H1 (cell line): ENCODE results near the gene HNRNPU. TPM values are rescaled to one million over a fixed set of nuclear protein-coding genes. Genes with fewer than 3 reads are reported as not detected.
A peak's percentile ranks its signal among the peaks of the same experiment; 100 is the strongest.

ENCODE experiments used
- CTCF ChIA-PET: fragments of 300-600 bp; sonication (Branson Sonifier 250); formaldehyde crosslinking; loops from one replicate; lab custom pipeline; 2021; ENCODE audit not compliant: partially characterized antibody; lab: Charles Lee
- POLR2A ChIA-PET: fragments of 300-600 bp; sonication (Branson Sonifier 250); formaldehyde crosslinking; loops from one replicate; lab custom pipeline; 2021; ENCODE audit warnings: inconsistent platforms; ENCODE audit not compliant: partially characterized antibody; lab: Charles Lee
- DNase-seq, 2 experiments: peaks; one replicate each; pipeline versions ENCODE4 v3.0.0 to v3.0.0-alpha.2; 2010 to 2022; ENCODE audit warnings: low spot score in 2 of 2, low read depth in 1 of 2, mixed read lengths in 1 of 2
- FAIRE-seq: peaks from 2 replicates; lab custom pipeline; 2011; peaks lifted over from hg19 to GRCh38; lab: Jason Lieb, UNC
- H2AFZ ChIP-seq: 2 replicates; pipeline ENCODE4 v1.8.1; 2012; ENCODE audit warnings: low read length, inconsistent platforms
- H2AK5ac ChIP-seq: 2 replicates; pipeline ENCODE4 v1.6.1; 2013; ENCODE audit warnings: low read depth, low read length
- H2BK120ac ChIP-seq: replicated peaks from 2 replicates; pipeline ENCODE3; 2013; ENCODE audit warnings: low read depth, low read length, inconsistent platforms
- H2BK12ac ChIP-seq: 2 replicates; pipeline ENCODE4 v1.6.1; 2013; ENCODE audit warnings: low read depth, low read length
- H2BK15ac ChIP-seq: 2 replicates; pipeline ENCODE4 v1.6.1; 2013; ENCODE audit warnings: low read length
- H2BK20ac ChIP-seq: 2 replicates; pipeline ENCODE4 v1.6.1; 2013; ENCODE audit warnings: low read length
- H2BK5ac ChIP-seq: 2 replicates; pipeline ENCODE4 v1.6.1; 2013; ENCODE audit warnings: low read depth, low read length
- H3K14ac ChIP-seq: 2 replicates; pipeline ENCODE4 v1.6.1; 2013; ENCODE audit warnings: inconsistent platforms; ENCODE audit not compliant: insufficient read length
- H3K18ac ChIP-seq: 2 replicates; pipeline ENCODE4 v1.6.1; 2013; ENCODE audit warnings: low read length; ENCODE audit errors: extremely low read depth
- H3K23ac ChIP-seq: 2 replicates; pipeline ENCODE4 v1.6.1; 2013; ENCODE audit warnings: inconsistent platforms; ENCODE audit not compliant: insufficient read length
- H3K23me2 ChIP-seq: 2 replicates; pipeline ENCODE4 v1.6.1; 2013; ENCODE audit warnings: low read depth, low read length
- H3K27ac ChIP-seq: 2 replicates; pipeline ENCODE4 v1.6.1; 2011; ENCODE audit warnings: low read depth, low read length, inconsistent platforms
- H3K27me3 ChIP-seq, 4 experiments: replicated peaks in 1 of 4; 1 replicate in 1 of 4; 2 replicates in 3 of 4; pipeline versions ENCODE4 v1.6.1 to v1.8.1; 2011 to 2013; ENCODE audit warnings: low read length in 3 of 4, mild to moderate bottlenecking in 3 of 4, inconsistent platforms in 2 of 4, mixed read lengths in 2 of 4, moderate library complexity in 1 of 4; ENCODE audit not compliant: control insufficient read depth in 3 of 4, insufficient read depth in 3 of 4; ENCODE audit errors: extremely low read depth in 1 of 4
- H3K36me3 ChIP-seq, 4 experiments: 2 replicates each; pipeline versions ENCODE4 v1.6.1 to v1.8.1; 2011 to 2013; ENCODE audit warnings: mild to moderate bottlenecking in 4 of 4, low read length in 3 of 4, moderate library complexity in 2 of 4, control low read depth in 1 of 4, inconsistent platforms in 1 of 4; ENCODE audit not compliant: insufficient read depth in 4 of 4, control insufficient read depth in 2 of 4
- H3K4ac ChIP-seq: replicated peaks from 2 replicates; pipeline ENCODE3; 2013; ENCODE audit warnings: low read length, low read depth, mixed read lengths, inconsistent platforms; ENCODE audit not compliant: insufficient read length
- H3K4me1 ChIP-seq, 4 experiments: replicated peaks in 1 of 4; 1 replicate in 1 of 4; 2 replicates in 3 of 4; pipeline versions ENCODE4 v1.6.1 to v1.8.1; 2011 to 2013; ENCODE audit warnings: low read length in 3 of 4, inconsistent platforms in 2 of 4, mixed read lengths in 1 of 4; ENCODE audit not compliant: insufficient read depth in 4 of 4, control insufficient read depth in 3 of 4
- H3K4me2 ChIP-seq, 2 experiments: 2 replicates each; pipeline versions ENCODE4 v1.6.1 to v1.8.1; 2011 to 2013; ENCODE audit warnings: low read depth in 2 of 2, low read length in 2 of 2, control low read depth in 1 of 2, inconsistent platforms in 1 of 2, mild to moderate bottlenecking in 1 of 2; ENCODE audit not compliant: insufficient read depth in 1 of 2
- H3K4me3 ChIP-seq, 4 experiments: fragments of 200-600, 300-600 bp in 1 of 4; sonication (generic), shearing (Covaris generic), sonication (Bioruptor Twin) in 1 of 4; 2 replicates each; pipeline versions ENCODE4 v1.5.1 to v1.8.1; 2011 to 2016; ENCODE audit warnings: low read length in 4 of 4, low read depth in 3 of 4, control low read depth in 2 of 4, inconsistent platforms in 2 of 4, mild to moderate bottlenecking in 2 of 4, mixed read lengths in 1 of 4, moderate library complexity in 1 of 4; ENCODE audit not compliant: insufficient read depth in 2 of 4; ENCODE audit errors: extremely low read depth in 1 of 4
- H3K56ac ChIP-seq: replicated peaks from 2 replicates; pipeline ENCODE3; 2013; ENCODE audit warnings: low read depth, mild to moderate bottlenecking, mixed read lengths, low read length, inconsistent platforms; ENCODE audit not compliant: insufficient read length
- H3K79me1 ChIP-seq: 2 replicates; pipeline ENCODE4 v1.6.1; 2013; ENCODE audit warnings: low read depth, low read length, control low read depth
- H3K79me2 ChIP-seq, 2 experiments: 2 replicates each; pipeline versions ENCODE4 v1.6.1 to v1.8.1; 2012 to 2013; ENCODE audit warnings: low read length in 2 of 2, mild to moderate bottlenecking in 2 of 2, inconsistent platforms in 1 of 2; ENCODE audit not compliant: insufficient read depth in 2 of 2, control insufficient read depth in 1 of 2
- H3K9ac ChIP-seq, 4 experiments: replicated peaks in 1 of 4; 1 replicate in 1 of 4; 2 replicates in 3 of 4; pipeline versions ENCODE4 v1.6.1 to v1.8.1; 2011 to 2013; ENCODE audit warnings: low read depth in 3 of 4, low read length in 3 of 4, control low read depth in 2 of 4, mild to moderate bottlenecking in 2 of 4, moderate library complexity in 2 of 4, inconsistent platforms in 1 of 4; ENCODE audit errors: extremely low read depth in 1 of 4
- H3K9me3 ChIP-seq, 2 experiments: 2 replicates each; pipeline versions ENCODE4 v1.6.1 to v1.8.1; 2012 to 2013; ENCODE audit warnings: mild to moderate bottlenecking in 2 of 2, moderate library complexity in 2 of 2, control low read depth in 1 of 2, inconsistent platforms in 1 of 2, low read depth in 1 of 2, low read length in 1 of 2, mixed read lengths in 1 of 2; ENCODE audit not compliant: insufficient read depth in 2 of 2
- H4K20me1 ChIP-seq, 2 experiments: replicated peaks in 1 of 2; 2 replicates each; pipeline versions ENCODE3 to v1.8.1; 2011 to 2013; ENCODE audit warnings: inconsistent platforms in 2 of 2, low read length in 2 of 2, mild to moderate bottlenecking in 1 of 2; ENCODE audit not compliant: insufficient read depth in 2 of 2, control insufficient read depth in 1 of 2
- H4K5ac ChIP-seq: 2 replicates; pipeline ENCODE4 v1.6.1; 2013; ENCODE audit warnings: low read length, low read depth, mixed read lengths, inconsistent platforms; ENCODE audit not compliant: insufficient read length
- H4K8ac ChIP-seq: 2 replicates; pipeline ENCODE4 v1.8.0; 2013; ENCODE audit warnings: mild to moderate bottlenecking, moderate library complexity, low read length, inconsistent platforms; ENCODE audit not compliant: insufficient read depth; ENCODE audit errors: extremely low read depth
- H4K91ac ChIP-seq: replicated peaks from 2 replicates; pipeline ENCODE3; 2013; ENCODE audit warnings: low read length, mixed read lengths, inconsistent platforms; ENCODE audit not compliant: insufficient read length
- ATF2 ChIP-seq: IDR thresholded peaks from 2 replicates; pipeline ENCODE4 v1.6.1; 2012; ENCODE audit warnings: low read length, inconsistent platforms
- BRCA1 ChIP-seq: IDR thresholded peaks from 2 replicates; pipeline ENCODE4 v1.6.1; 2012; ENCODE audit warnings: low read depth, low read length, improper control_type of control experiment
- POLR2AphosphoS5 ChIP-seq: IDR thresholded peaks from 2 replicates; pipeline ENCODE4 v1.6.1; 2011; ENCODE audit warnings: low read depth, low read length
- SIN3A ChIP-seq, 2 experiments: IDR thresholded peaks in 1 of 2; conservative IDR thresholded peaks in 1 of 2; 2 replicates each; pipeline ENCODE4 v1.6.1; 2011 to 2012; ENCODE audit warnings: low read length in 2 of 2, improper control_type of control experiment in 1 of 2, low read depth in 1 of 2, mild to moderate bottlenecking in 1 of 2
- WGBS, 2 experiments: shearing (Covaris generic) in 1 of 2; methylation state at CpG; one replicate each; pipeline versions ENCODE4 v1.1.6 to v1.1.7; 2013 to 2015; ENCODE audit warnings: low lambda C conversion rate in 2 of 2, mixed read lengths in 2 of 2, inconsistent platforms in 1 of 2, low coverage in 1 of 2, missing lambda C conversion rate in 1 of 2; ENCODE audit not compliant: insufficient replicate concordance in 2 of 2, insufficient coverage in 1 of 2, insufficient read length in 1 of 2; ENCODE audit errors: extremely low coverage in 1 of 2, missing lambda C conversion rate in 1 of 2; 5-methylcytosine and 5-hydroxymethylcytosine counted together
- polyA plus RNA-seq, 7 experiments: library from polyadenylated mRNA; depleted of rRNA in 3 of 7; stranded (reverse) in 5 of 7; unstranded in 2 of 7; fragments of >200 nt in 5 of 7; fragments of 200-250 nt in 2 of 7; gene quantifications; 1 replicate in 5 of 7; 2 replicates in 1 of 7; 4 replicates in 1 of 7; pipeline versions ENCODE4 v1.2.1 to v1.2.3, GENCODE V29; 2011 to 2013; ENCODE audit warnings: missing spikeins in 2 of 7, mixed read lengths in 2 of 7
- total RNA-seq: library from RNA; stranded (reverse); fragmentation: NEBNext Ultra II Directional; extraction: Animal tissue kit (Norgen Biotek cat#: 25700); gene quantifications from 2 replicates; pipeline ENCODE4 v1.2.1, GENCODE V29; 2021

The HNRNPU gene
- total and polyA plus RNA-seq, 2 of the 8 experiments (the other 6 are each of a cell fraction or from before 2014, with no cell fraction given), result 95.6 to 606 TPM

DNA sequence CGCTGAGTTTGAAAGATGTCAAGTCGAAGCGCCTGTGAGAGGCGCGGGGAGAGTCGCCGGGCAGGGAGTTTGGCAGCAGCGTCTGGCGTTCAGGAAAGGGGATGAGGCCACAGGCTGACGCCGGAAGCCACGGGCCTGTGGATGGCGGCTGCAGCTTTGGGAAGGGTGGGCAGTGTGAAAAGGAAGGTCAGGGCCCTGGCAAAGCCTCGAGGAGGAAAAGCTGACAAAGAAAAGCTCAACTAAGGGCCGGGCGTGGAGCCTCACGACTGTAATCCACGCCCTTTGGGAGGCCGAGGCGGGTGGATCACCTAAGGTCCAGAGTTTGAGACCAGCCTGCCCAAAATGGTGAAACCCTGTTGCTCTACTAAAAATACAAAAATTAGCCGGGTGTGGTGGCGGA is 54.1 kb downstream of the HNRNPU start:
- Histone ChIP-seq H2BK15ac (no peak overlapping the region), H2BK120ac (no peak overlapping the region), H3K23me2 (no peaks in the 10 kb centered on the region), H3K27ac (no peak overlapping the region), H3K9me3 (no peaks in the 10 kb centered on the region), H2BK5ac (peak overlapping the region; percentile 44; the same call in 1 of the 2 replicates), H3K36me3 (no peaks in the 10 kb centered on the region), H2BK20ac (no peak overlapping the region), H3K79me2 (no peaks in the 10 kb centered on the region), H3K4ac (no peak overlapping the region), H3K14ac (no peak overlapping the region), H3K4me3 (no peak overlapping the region), H4K20me1 (no peaks in the 10 kb centered on the region), H3K4me1 (peaks cover 1 to 9% (median 3%) of the 10 kb centered on the region in 4 experiments; a peak in 6 of 7 replicates), H3K4me2 (no peak overlapping the region), H3K79me1 (no peaks in the 10 kb centered on the region), H3K23ac (no peak overlapping the region), H3K27me3 (no peaks in the 10 kb centered on the region), H3K18ac (no peak overlapping the region), H2AFZ (0 out of 2 replicates have a peak overlapping the region, but pooled peaks have one; percentile 17), H3K56ac (no peak overlapping the region), H2AK5ac (no peak overlapping the region), H4K8ac (no peak overlapping the region), H4K91ac (peak overlapping the region; percentile 10), H2BK12ac (no peak overlapping the region; the same call in 1 of the 2 replicates), H3K9ac (no peak overlapping the region), H4K5ac (no peak overlapping the region)
- WGBS, 2 experiments, result 98% methylated on average over 22 of the region's 22 CpGs; no CpG with 5 or more reads in 1 of the 2 experiments
- no peak for FAIRE-seq
- POLR2A ChIA-PET, result interaction anchor here (0.9 kb wide), 1 partner anchor 24 kb away, joined by 4 read pairs; no protein-coding TSS in a partner anchor
- TF ChIP-seq BRCA1 (no peak), SIN3A (conservative IDR thresholded peaks at IDR 0.05 in 1 of 2, IDR thresholded peaks at IDR 0.05 in 1 of 2; ENCODE audit: low read depth in 1 of 2, low read length in 2 of 2) (no peak), ATF2 (no peak), POLR2AphosphoS5 (no peak)
- CTCF ChIA-PET, result interaction anchor here (0.6 to 2.4 kb wide), 3 partner anchors 9 to 71 kb away, joined by 3 to 12 read pairs (median 7); no protein-coding TSS in a partner anchor
- DNase-seq, result no peak
